ENCODE results near the gene SGF29.
A peak's percentile ranks its signal among the peaks of the same experiment; 100 is the strongest.
"Not testable (repeated sequence)": the region's sequence is repeated elsewhere in the genome, so short reads cannot be mapped to it uniquely, and the experiment has no call there.

SGF29 gene

DNA sequence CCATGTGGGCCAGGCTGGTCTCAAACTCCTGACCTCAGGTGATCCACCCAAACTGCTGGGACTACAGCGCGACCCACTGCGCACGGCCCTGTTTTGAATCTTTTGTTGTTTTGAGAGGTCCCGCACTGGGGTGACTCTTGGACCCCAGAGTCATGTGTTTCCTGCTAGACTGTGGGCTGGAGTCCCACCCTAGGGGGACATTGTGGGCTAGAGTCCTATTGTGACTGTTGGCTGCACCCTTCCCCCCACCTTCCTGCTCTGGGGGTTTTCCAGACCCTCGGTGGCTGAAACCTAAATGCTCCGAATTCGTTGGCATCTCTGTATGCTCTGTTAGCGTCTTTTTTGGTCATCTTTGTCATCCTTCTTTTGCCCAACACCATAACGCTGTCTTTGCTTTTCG is 30.9 kb upstream of the SGF29 start:
- H3K4me1 ChIP-seq (ENCODE audit: control insufficient read depth, insufficient read depth, low read length): no peaks in the 10 kb centered on the region
- H3K9me3 ChIP-seq (ENCODE audit: control insufficient read depth, insufficient read depth, low read length): no peaks in the 10 kb centered on the region
- no peak overlapping the region for H3K4me3 ChIP-seq (ENCODE audit: low read length)
- no peak for DNase-seq (ENCODE audit: low read depth, low spot score)
- H3K27me3 ChIP-seq (ENCODE audit: control insufficient read depth, insufficient read depth, low read length): no peaks in the 10 kb centered on the region
- no peak overlapping the region for H3K27ac ChIP-seq (ENCODE audit: low read length)
- no CpG with 5 or more reads among the region's 11 CpGs for whole genome bisulfite sequencing (ENCODE audit: insufficient coverage, insufficient read length)
- H3K36me3 ChIP-seq (ENCODE audit: control insufficient read depth, insufficient read depth, low read length): no peaks in the 10 kb centered on the region

DNA sequence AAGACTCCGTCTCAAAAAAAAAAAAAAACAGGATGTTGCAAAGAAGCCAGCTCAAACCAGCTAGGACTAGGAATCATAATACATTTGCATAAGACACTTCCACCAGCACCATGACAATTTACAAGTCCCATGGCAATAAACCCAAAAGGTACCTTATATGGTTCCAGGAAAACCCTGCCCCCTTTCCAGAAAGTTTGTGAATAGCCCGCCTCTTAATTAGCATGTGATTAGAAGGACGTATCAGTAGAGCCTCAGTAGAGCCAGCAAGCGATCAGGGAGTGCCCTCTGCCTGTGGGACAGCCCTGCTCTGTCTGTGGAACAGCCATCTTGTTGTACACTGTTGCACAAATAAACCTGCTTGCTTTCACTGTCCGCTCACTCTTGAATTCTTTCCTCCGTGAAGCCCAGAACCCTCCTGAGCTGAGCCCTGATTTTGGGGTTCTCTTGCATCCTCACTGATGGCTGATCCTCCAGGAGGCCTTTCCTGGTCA is 29.0 kb upstream of the SGF29 start:
- DNase-seq (ENCODE audit: low read depth, low spot score): no peak
- WGBS (ENCODE audit: insufficient coverage, insufficient read length): no CpG with 5 or more reads among the region's 6 CpGs
- H3K4me1 ChIP-seq (ENCODE audit: control insufficient read depth, insufficient read depth, low read length): no peaks in the 10 kb centered on the region

DNA sequence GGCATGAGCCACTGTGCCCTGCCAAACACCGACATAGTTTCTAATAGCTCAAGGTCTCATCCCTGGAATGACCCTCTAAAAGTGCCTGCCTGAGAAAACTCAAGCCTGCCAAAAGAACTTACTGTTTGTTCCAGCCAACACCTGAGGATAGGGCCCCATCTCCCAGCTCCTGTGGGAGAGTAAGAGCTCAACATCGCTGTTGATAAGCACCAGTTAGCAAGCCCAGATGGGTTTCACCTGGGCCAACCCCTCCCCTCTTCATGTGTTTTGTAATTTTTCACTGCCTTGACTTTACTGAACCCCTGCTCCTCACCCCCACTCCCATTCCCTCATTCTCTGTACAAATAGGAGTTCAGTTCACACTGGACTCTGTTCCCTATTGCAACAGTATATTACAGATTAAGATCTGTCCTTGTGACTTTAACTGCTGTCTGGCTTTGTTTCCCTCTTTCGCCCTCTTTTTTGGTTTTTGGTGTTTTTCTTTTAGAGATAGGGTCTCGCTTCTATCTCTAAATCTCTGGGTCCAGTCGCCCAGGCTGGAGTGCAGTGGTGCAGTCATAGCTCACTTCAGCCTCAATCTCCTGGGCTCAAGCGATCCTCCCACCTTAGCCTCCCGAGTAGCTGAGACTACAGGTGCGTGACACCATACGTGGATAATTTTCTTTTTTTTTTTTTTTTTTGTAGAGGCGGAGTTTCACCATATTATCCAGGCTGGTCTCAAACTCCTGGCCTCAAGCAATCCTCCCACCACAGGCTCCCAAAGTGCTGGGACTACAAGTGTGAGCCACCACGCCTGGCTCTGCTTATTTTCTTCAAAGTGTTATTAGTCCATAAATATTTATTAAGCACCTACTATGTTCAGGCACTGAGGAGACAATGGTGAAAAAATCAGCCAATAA is 27.3 kb upstream of the SGF29 start:
- Histone ChIP-seq H3K4me3 (ENCODE audit: low read length) (no peak overlapping the region), H3K27ac (ENCODE audit: low read length) (no peak overlapping the region), H3K27me3 (ENCODE audit: control insufficient read depth, insufficient read depth, low read length) (no peaks in the 10 kb centered on the region), H3K36me3 (ENCODE audit: control insufficient read depth, insufficient read depth, low read length) (no peaks in the 10 kb centered on the region), H3K4me1 (ENCODE audit: control insufficient read depth, insufficient read depth, low read length) (no peaks in the 10 kb centered on the region), H3K9me3 (ENCODE audit: control insufficient read depth, insufficient read depth, low read length) (no peaks in the 10 kb centered on the region)
- no CpG with 5 or more reads among the region's 11 CpGs for WGBS (ENCODE audit: insufficient coverage, insufficient read length)
- no peak for DNase-seq (ENCODE audit: low read depth, low spot score)

More for the DNA sequence above, 29.0 kb upstream of the SGF29 start:
- Histone ChIP-seq H3K27ac (ENCODE audit: low read length) (no peak overlapping the region), H3K9me3 (ENCODE audit: control insufficient read depth, insufficient read depth, low read length) (no peaks in the 10 kb centered on the region), H3K27me3 (ENCODE audit: control insufficient read depth, insufficient read depth, low read length) (no peaks in the 10 kb centered on the region), H3K4me3 (ENCODE audit: low read length) (no peak overlapping the region), H3K36me3 (ENCODE audit: control insufficient read depth, insufficient read depth, low read length) (no peaks in the 10 kb centered on the region)

DNA sequence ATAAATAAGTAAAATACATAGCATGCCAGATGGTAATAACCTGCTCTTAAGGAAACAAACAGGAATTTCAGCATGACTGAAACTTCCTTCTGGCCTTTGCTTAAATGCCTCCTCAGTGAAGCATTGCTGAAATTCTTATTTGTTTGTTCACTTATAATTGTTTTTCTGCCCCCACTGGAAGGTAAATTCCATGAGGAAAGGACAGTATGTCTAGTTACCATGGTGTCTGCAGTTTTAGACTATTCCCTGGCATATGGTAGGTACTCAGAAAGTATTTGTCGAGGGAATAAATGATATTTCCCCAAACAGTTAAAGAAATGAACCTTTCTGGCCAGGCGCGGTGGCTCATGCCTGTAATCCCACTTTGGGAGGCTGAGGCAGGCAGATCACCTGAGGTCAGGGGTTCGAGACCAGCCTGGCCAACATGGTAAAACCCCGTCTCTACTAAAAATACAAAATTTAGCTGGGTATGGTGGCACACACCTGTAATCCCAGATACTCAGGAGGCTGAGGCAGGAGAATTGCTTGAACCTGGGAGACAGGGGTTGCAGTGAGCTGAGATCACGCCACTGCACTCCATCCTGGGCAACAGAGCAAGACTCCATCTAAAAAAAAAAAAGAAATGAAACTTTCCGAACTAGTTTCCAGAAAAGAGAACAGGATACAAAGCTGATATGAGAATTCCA is 26.5 kb upstream of the SGF29 start:
- not testable (repeated sequence) for H3K27ac ChIP-seq (ENCODE audit: low read length); H3K9me3 ChIP-seq (ENCODE audit: control insufficient read depth, insufficient read depth, low read length); H3K27me3 ChIP-seq (ENCODE audit: control insufficient read depth, insufficient read depth, low read length); DNase-seq (ENCODE audit: low read depth, low spot score); H3K36me3 ChIP-seq (ENCODE audit: control insufficient read depth, insufficient read depth, low read length); H3K4me1 ChIP-seq (ENCODE audit: control insufficient read depth, insufficient read depth, low read length); H3K4me3 ChIP-seq (ENCODE audit: low read length)
- no CpG with 5 or more reads among the region's 7 CpGs for WGBS (ENCODE audit: insufficient coverage, insufficient read length)

DNA sequence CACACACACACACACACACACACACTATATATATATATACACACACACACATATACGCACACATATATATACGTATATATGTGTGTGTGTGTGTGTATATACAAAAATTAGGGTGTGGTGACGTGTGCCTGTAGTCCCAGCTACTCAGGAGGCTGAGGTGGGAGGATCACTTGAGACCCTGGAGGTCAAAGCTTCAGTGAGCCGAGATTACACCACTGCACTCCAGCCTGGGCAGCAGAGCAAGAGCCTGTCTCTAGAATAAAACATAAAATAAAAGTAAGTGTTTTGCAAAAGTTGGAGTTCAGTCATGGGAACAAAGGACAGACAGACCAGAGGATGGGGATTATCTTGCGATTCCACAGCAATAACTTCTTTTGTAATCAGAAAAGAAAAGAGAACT is 25.7 kb upstream of the SGF29 start:
- Histone ChIP-seq H3K4me3 (ENCODE audit: low read length) (no peak overlapping the region), H3K27ac (ENCODE audit: low read length) (no peak overlapping the region), H3K36me3 (ENCODE audit: control insufficient read depth, insufficient read depth, low read length) (no peaks in the 10 kb centered on the region), H3K9me3 (ENCODE audit: control insufficient read depth, insufficient read depth, low read length) (no peaks in the 10 kb centered on the region), H3K27me3 (ENCODE audit: control insufficient read depth, insufficient read depth, low read length) (no peaks in the 10 kb centered on the region), H3K4me1 (ENCODE audit: control insufficient read depth, insufficient read depth, low read length) (no peaks in the 10 kb centered on the region)
- DNase-seq (ENCODE audit: low read depth, low spot score): no peak
- no CpG with 5 or more reads among the region's 5 CpGs for WGBS (ENCODE audit: insufficient coverage, insufficient read length)

DNA sequence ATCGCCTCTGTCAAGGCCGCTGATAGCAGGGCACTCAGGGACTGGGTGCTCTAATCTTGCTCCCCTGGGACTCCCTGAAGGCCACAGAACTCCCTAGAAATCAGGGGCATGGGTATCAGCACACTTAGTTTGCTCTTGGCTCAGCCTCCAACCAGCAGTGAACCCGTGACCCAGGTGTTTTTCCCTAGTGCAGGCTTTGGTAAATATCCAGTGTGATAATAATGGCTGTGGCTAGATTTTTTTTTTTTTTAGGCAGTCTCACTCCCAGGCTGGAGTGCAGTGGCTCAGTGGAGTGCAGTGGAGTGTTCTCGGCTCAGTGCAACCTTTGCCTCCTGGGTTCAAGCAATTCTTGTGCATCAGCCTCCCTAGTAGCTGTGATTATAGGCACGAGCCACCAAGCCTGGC is 25.3 kb upstream of the SGF29 start:
- H3K36me3 ChIP-seq (ENCODE audit: control insufficient read depth, insufficient read depth, low read length): no peaks in the 10 kb centered on the region
- DNase-seq (ENCODE audit: low read depth, low spot score): no peak
- no peaks in the 10 kb centered on the region for H3K4me1 ChIP-seq (ENCODE audit: control insufficient read depth, insufficient read depth, low read length)
- H3K4me3 ChIP-seq (ENCODE audit: low read length): no peak overlapping the region
- no peak overlapping the region for H3K27ac ChIP-seq (ENCODE audit: low read length)
- H3K27me3 ChIP-seq (ENCODE audit: control insufficient read depth, insufficient read depth, low read length): no peaks in the 10 kb centered on the region
- no CpG with 5 or more reads among the region's 5 CpGs for WGBS (ENCODE audit: insufficient coverage, insufficient read length)
- H3K9me3 ChIP-seq (ENCODE audit: control insufficient read depth, insufficient read depth, low read length): no peaks in the 10 kb centered on the region

DNA sequence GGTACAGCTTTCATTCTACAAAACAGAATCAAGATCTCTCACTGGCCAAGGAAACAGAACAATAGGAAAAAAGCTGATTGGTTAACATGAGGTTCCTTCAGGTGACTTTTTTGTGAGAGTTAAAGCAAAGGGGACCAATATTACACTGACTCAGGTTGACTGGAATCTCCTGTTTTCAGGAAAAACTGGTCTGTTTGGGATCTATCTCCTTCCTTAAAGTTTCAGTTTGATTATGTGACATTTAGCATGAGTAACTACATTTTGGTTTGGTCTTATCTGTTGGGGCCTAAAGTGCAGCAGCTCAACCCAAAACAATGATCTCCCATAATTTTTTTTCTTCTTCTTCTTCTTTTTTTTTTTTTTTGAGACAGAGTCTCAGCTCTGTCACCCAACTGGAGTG is 24.6 kb upstream of the SGF29 start:
- H3K27ac ChIP-seq (ENCODE audit: low read length): no peak overlapping the region
- no peaks in the 10 kb centered on the region for H3K27me3 ChIP-seq (ENCODE audit: control insufficient read depth, insufficient read depth, low read length)
- H3K4me1 ChIP-seq (ENCODE audit: control insufficient read depth, insufficient read depth, low read length): no peaks in the 10 kb centered on the region
- H3K9me3 ChIP-seq (ENCODE audit: control insufficient read depth, insufficient read depth, low read length): no peaks in the 10 kb centered on the region
- DNase-seq (ENCODE audit: low read depth, low spot score): no peak
- H3K4me3 ChIP-seq (ENCODE audit: low read length): no peak overlapping the region
- no peaks in the 10 kb centered on the region for H3K36me3 ChIP-seq (ENCODE audit: control insufficient read depth, insufficient read depth, low read length)

DNA sequence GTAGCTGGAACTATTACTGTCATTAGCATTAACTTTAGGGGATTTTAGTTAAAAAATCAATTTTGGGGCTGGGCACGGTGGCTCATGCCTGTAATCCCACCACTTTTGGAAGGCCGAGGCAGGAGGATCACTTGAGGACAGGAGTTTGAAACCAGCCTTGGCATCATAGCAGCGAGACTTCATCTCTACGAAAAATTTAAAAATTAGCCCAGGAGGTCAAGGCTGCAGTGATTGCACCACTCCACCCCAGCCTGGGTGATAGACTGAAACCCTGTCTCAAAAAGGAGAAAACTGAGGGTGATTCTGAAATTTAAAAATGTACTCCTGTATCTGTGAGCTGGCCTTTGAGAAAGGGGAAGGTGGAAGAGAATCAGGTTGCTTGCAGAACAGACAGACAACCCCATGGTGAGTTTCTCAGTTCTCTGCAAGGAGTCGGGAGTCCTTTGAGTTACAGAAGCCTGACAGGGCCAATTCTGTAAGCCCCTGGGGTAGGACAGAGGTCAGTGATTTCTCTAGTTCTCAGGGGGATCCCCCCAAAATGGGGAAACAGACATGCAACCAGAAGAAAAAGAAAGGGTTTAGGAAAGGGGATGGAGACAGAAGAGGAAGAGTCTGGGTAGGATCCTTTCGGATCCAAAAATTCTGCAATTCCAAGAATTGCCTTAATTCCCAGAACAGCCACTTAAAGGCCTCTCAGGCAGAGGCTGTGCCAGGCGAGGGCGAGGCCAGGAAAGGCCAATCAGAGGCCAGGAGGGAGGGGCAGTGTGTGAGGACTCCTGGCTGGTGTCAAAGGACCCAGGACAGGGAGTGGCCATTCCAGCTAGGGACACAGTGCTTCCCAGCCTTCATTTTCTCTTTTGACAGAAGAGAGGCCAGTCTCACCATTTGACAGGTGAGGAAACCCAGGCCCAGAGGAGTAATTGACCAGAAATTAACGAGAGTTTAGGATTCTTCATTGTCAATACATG is 21.7 kb upstream of the SGF29 start:
- H3K9me3 ChIP-seq (ENCODE audit: control insufficient read depth, insufficient read depth, low read length): no peaks in the 10 kb centered on the region
- no peaks in the 10 kb centered on the region for H3K36me3 ChIP-seq (ENCODE audit: control insufficient read depth, insufficient read depth, low read length)
- no CpG with 5 or more reads among the region's 9 CpGs for WGBS (ENCODE audit: insufficient coverage, insufficient read length)
- H3K4me1 ChIP-seq (ENCODE audit: control insufficient read depth, insufficient read depth, low read length): no peaks in the 10 kb centered on the region
- H3K4me3 ChIP-seq (ENCODE audit: low read length): no peak overlapping the region
- H3K27me3 ChIP-seq (ENCODE audit: control insufficient read depth, insufficient read depth, low read length): no peaks in the 10 kb centered on the region
- H3K27ac ChIP-seq (ENCODE audit: low read length): no peak overlapping the region
- DNase-seq (ENCODE audit: low read depth, low spot score): peak; percentile 35

DNA sequence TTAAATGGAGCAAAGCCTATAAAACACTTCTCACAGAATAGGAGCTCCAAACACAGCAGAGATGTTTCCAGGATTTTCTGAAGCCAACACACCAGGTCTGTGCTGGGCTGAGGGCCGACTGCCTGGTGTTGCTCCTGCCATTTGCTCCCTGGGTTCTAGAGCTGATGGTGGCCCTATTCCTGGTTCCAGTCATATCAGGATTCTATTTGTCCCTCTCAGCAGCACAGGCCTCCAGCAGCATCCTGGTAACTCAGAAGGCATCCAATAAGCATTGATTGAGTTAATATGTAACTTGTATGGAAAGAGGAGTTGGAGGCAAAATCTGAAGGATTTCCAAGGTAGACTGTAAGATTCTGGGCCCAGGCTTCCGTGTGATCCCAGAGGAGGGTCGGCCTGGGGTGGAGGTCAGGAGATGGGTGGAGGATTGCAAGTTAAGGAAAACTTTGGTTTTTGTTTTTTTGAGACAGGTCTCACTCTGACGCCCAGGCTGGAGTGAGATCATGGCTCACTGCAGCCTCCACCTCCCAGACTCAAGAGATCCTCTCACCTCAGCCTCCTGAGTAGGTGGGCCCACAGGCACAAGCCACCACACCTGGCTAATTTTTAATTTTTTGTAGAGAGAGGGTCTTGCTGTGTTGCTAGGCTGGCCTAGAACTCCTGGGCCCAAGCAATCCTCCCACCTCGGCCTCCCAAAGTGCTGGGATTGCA is 20.6 kb upstream of the SGF29 start:
- Histone ChIP-seq H3K27me3 (ENCODE audit: control insufficient read depth, insufficient read depth, low read length) (no peaks in the 10 kb centered on the region), H3K9me3 (ENCODE audit: control insufficient read depth, insufficient read depth, low read length) (no peaks in the 10 kb centered on the region), H3K4me1 (ENCODE audit: control insufficient read depth, insufficient read depth, low read length) (no peaks in the 10 kb centered on the region), H3K4me3 (ENCODE audit: low read length) (no peak overlapping the region), H3K36me3 (ENCODE audit: control insufficient read depth, insufficient read depth, low read length) (no peaks in the 10 kb centered on the region), H3K27ac (ENCODE audit: low read length) (no peak overlapping the region)
- WGBS (ENCODE audit: insufficient coverage, insufficient read length): no CpG with 5 or more reads among the region's 5 CpGs
- no peak for DNase-seq (ENCODE audit: low read depth, low spot score)

Data from iPS DF 6.9 (cell line).